ENCODE results near the gene CLEC10A.

CLEC10A gene

GRCh38 chr17:7078711-7079110 is 1.3 kb downstream of the CLEC10A start:
- no peak overlapping the region for H3K4me2 ChIP-seq
- no peak overlapping the region for H2AFZ ChIP-seq (ENCODE audit: low read depth)
- no peak overlapping the region for H3K27ac ChIP-seq
- no peaks in the 10 kb centered on the region for H3K27me3 ChIP-seq (ENCODE audit: insufficient read depth, low read depth)
- no peaks in the 10 kb centered on the region for H4K20me1 ChIP-seq (ENCODE audit: insufficient read depth)
- no peak overlapping the region for H3K9ac ChIP-seq
- H3K4me3 ChIP-seq (IDR thresholded peaks at IDR 0.05; ENCODE audit: insufficient read depth, low read depth, low read length), result no peak overlapping the region
- no peaks in the 10 kb centered on the region for H3K36me3 ChIP-seq (ENCODE audit: insufficient read depth)
- no peak for TF ChIP-seq CTCF (conservative IDR thresholded peaks at IDR 0.05; ENCODE audit: low read depth, low read length)
- no peaks in the 10 kb centered on the region for H3K4me1 ChIP-seq (ENCODE audit: low read depth, poor library complexity, severe bottlenecking)
- H3K79me2 ChIP-seq (ENCODE audit: insufficient read depth, low read depth), result no peaks in the 10 kb centered on the region

GRCh38 chr17:7077911-7078546 is 2.0 kb downstream of the CLEC10A start:
- Histone ChIP-seq H3K79me2 (ENCODE audit: insufficient read depth, low read depth) (no peaks in the 10 kb centered on the region), H4K20me1 (ENCODE audit: insufficient read depth) (no peaks in the 10 kb centered on the region), H3K27ac (no peak overlapping the region), H2AFZ (ENCODE audit: low read depth) (no peak overlapping the region), H3K4me1 (ENCODE audit: low read depth, poor library complexity, severe bottlenecking) (no peaks in the 10 kb centered on the region), H3K27me3 (ENCODE audit: insufficient read depth, low read depth) (no peaks in the 10 kb centered on the region), H3K9ac (no peak overlapping the region), H3K36me3 (ENCODE audit: insufficient read depth) (no peaks in the 10 kb centered on the region), H3K4me2 (no peak overlapping the region), H3K4me3 (IDR thresholded peaks at IDR 0.05; ENCODE audit: insufficient read depth, low read depth, low read length) (no peak overlapping the region)
- TF ChIP-seq CTCF (conservative IDR thresholded peaks at IDR 0.05; ENCODE audit: low read depth, low read length), result no peak

- no peak overlapping the region for H3K9ac ChIP-seq
- H3K4me1 ChIP-seq (ENCODE audit: low read depth, poor library complexity, severe bottlenecking), result no peaks in the 10 kb centered on the region
- H3K79me2 ChIP-seq (ENCODE audit: insufficient read depth, low read depth), result no peaks in the 10 kb centered on the region
- no peaks in the 10 kb centered on the region for H3K27me3 ChIP-seq (ENCODE audit: insufficient read depth, low read depth)
- no peak overlapping the region for H2AFZ ChIP-seq (ENCODE audit: low read depth)
- no peak overlapping the region for H3K27ac ChIP-seq
- H3K4me3 ChIP-seq (IDR thresholded peaks at IDR 0.05; ENCODE audit: insufficient read depth, low read depth, low read length), result no peak overlapping the region
- no peaks in the 10 kb centered on the region for H3K36me3 ChIP-seq (ENCODE audit: insufficient read depth)
- no peak overlapping the region for H3K4me2 ChIP-seq
- H4K20me1 ChIP-seq (ENCODE audit: insufficient read depth), result no peaks in the 10 kb centered on the region
- TF ChIP-seq CTCF (conservative IDR thresholded peaks at IDR 0.05; ENCODE audit: low read depth, low read length), result no peak
These were observed 5.1 kb downstream of the CLEC10A start for GRCh38 chr17:7074931-7075330.

- H2AFZ ChIP-seq (ENCODE audit: low read depth), result no peak overlapping the region
- H3K27ac ChIP-seq, result no peak overlapping the region
- H4K20me1 ChIP-seq (ENCODE audit: insufficient read depth), result no peaks in the 10 kb centered on the region
- TF ChIP-seq CTCF (conservative IDR thresholded peaks at IDR 0.05; ENCODE audit: low read depth, low read length), result no peak
- no peaks in the 10 kb centered on the region for H3K79me2 ChIP-seq (ENCODE audit: insufficient read depth, low read depth)
- H3K9ac ChIP-seq, result no peak overlapping the region
- no peaks in the 10 kb centered on the region for H3K36me3 ChIP-seq (ENCODE audit: insufficient read depth)
- H3K27me3 ChIP-seq (ENCODE audit: insufficient read depth, low read depth), result no peaks in the 10 kb centered on the region
- no peaks in the 10 kb centered on the region for H3K4me1 ChIP-seq (ENCODE audit: low read depth, poor library complexity, severe bottlenecking)
- no peak overlapping the region for H3K4me3 ChIP-seq (IDR thresholded peaks at IDR 0.05; ENCODE audit: insufficient read depth, low read depth, low read length)
- no peak overlapping the region for H3K4me2 ChIP-seq
These were observed 7.6 kb downstream of the CLEC10A start for GRCh38 chr17:7072406-7072805.

All from KMS-11 (cell line).